ENCODE measurements around the gene GPR173. TPM values are rescaled to one million over a fixed set of nuclear protein-coding genes. Genes with fewer than 3 reads are reported as not detected.

GPR173 gene
- total RNA-seq, 1 donor from 2014 or later = 4.8 TPM

GRCh38 chrX:53128097-53128749, 79.6 kb downstream of the GPR173 start:
- no peaks in the 10 kb centered on the region for H3K27me3 ChIP-seq (ENCODE audit: control insufficient read depth, insufficient read depth, low read length)
- no peak for DNase-seq (ENCODE audit: low read depth)

More at GRCh38 chrX:53128097-53128749, 79.6 kb downstream of the GPR173 start:
- TF ChIP-seq, protein P1, sequence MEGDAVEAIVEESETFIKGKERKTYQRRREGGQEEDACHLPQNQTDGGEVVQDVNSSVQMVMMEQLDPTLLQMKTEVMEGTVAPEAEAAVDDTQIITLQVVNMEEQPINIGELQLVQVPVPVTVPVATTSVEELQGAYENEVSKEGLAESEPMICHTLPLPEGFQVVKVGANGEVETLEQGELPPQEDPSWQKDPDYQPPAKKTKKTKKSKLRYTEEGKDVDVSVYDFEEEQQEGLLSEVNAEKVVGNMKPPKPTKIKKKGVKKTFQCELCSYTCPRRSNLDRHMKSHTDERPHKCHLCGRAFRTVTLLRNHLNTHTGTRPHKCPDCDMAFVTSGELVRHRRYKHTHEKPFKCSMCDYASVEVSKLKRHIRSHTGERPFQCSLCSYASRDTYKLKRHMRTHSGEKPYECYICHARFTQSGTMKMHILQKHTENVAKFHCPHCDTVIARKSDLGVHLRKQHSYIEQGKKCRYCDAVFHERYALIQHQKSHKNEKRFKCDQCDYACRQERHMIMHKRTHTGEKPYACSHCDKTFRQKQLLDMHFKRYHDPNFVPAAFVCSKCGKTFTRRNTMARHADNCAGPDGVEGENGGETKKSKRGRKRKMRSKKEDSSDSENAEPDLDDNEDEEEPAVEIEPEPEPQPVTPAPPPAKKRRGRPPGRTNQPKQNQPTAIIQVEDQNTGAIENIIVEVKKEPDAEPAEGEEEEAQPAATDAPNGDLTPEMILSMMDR (IDR thresholded peaks at IDR 0.05; ENCODE audit: insufficient read depth, low read length, poor library complexity, severe bottlenecking) = no peak
- H3K4me3 ChIP-seq (ENCODE audit: low read depth, low read length) = no peak overlapping the region
- no peaks in the 10 kb centered on the region for H3K36me3 ChIP-seq (ENCODE audit: control insufficient read depth, insufficient read depth, low read length)

Other genes starting within 250 kb of the GPR173 start
- not detected in 2 replicates for gene XAGE5, start 237.5 kb upstream of the GPR173 start, total RNA-seq
- gene XAGE3, start 180.7 kb upstream of the GPR173 start, total RNA-seq = not detected in 2 replicates
- 13.1 and 18.6 TPM in 2 replicates for gene FAM156B, start 151.5 kb upstream of the GPR173 start, total RNA-seq
- 3.9 and 7.2 TPM in 2 replicates for gene FAM156A, start 90.3 kb upstream of the GPR173 start, total RNA-seq
- gene TSPYL2, start 33.6 kb downstream of the GPR173 start, total RNA-seq = 8.7 and 10.3 TPM in 2 replicates
- gene KANTR, start 45.4 kb downstream of the GPR173 start, total RNA-seq = 2.9 and 5.0 TPM in 2 replicates
- gene KDM5C, start 176.4 kb downstream of the GPR173 start, total RNA-seq = 114 and 128 TPM in 2 replicates
- 5.4 and 7.2 TPM in 2 replicates for gene IQSEC2, start 232.8 kb downstream of the GPR173 start, total RNA-seq